Measurements from ENCODE around the gene NFKBIL1. TPM values are rescaled to one million over a fixed set of nuclear protein-coding genes. Genes with fewer than 3 reads are reported as not detected.
"Not testable (repeated sequence)": the region's sequence is repeated elsewhere in the genome, so short reads cannot be mapped to it uniquely, and the experiment has no call there.

Gene NFKBIL1
- total RNA-seq, 1 experiment from 2014 or later = 33.5 TPM

- Mint-ChIP-seq H3K27me3 (ENCODE audit: unreplicated experiment) (peaks cover 31% of the 10 kb centered on the region), H3K4me3 (ENCODE audit: low read depth, unreplicated experiment) (no peak overlapping the region), H3K4me1 (ENCODE audit: low read depth, unreplicated experiment) (no peaks in the 10 kb centered on the region), H3K9me3 (ENCODE audit: low read depth, unreplicated experiment) (no peaks in the 10 kb centered on the region), H3K36me3 (ENCODE audit: insufficient read depth, unreplicated experiment) (no peaks in the 10 kb centered on the region), H3K27ac (ENCODE audit: unreplicated experiment) (no peak overlapping the region)
- CTCF ChIA-PET = interaction anchor here (0.6 to 2.1 kb wide), 5 partner anchors 8 to 294 kb away, joined by 3 to 10 read pairs (median 4); no protein-coding TSS in a partner anchor
- no peak for DNase-seq
- no TSS peak for BruUV-seq (replicated peaks)
- no peak for TF ChIP-seq CTCF (IDR thresholded peaks at IDR 0.05; ENCODE audit: unreplicated experiment)
- intact Hi-C loops (cut with micrococcal nuclease; ENCODE audit: unreplicated experiment) = no loop called here
Measured at GRCh38 chr6:31587791-31588777, 40.7 kb downstream of the NFKBIL1 start.

GRCh38 chr6:31588871-31589650, 41.7 kb downstream of the NFKBIL1 start:
- H3K27me3 Mint-ChIP-seq (ENCODE audit: unreplicated experiment) = peaks cover 31% of the 10 kb centered on the region
- DNase-seq = no peak
- no peaks in the 10 kb centered on the region for H3K9me3 Mint-ChIP-seq (ENCODE audit: low read depth, unreplicated experiment)
- no peak for TF ChIP-seq CTCF (IDR thresholded peaks at IDR 0.05; ENCODE audit: unreplicated experiment)
- H3K4me1 Mint-ChIP-seq (ENCODE audit: low read depth, unreplicated experiment) = no peaks in the 10 kb centered on the region
- CTCF ChIA-PET = interaction anchor here (1.5 kb wide), 1 partner anchor 12 kb away, joined by 5 read pairs; no protein-coding TSS in a partner anchor
- no peak overlapping the region for H3K27ac Mint-ChIP-seq (ENCODE audit: unreplicated experiment)
- H3K4me3 Mint-ChIP-seq (ENCODE audit: low read depth, unreplicated experiment) = no peak overlapping the region
- no peaks in the 10 kb centered on the region for H3K36me3 Mint-ChIP-seq (ENCODE audit: insufficient read depth, unreplicated experiment)
- intact Hi-C loops (cut with micrococcal nuclease; ENCODE audit: unreplicated experiment) = no loop called here
- no TSS peak for BruUV-seq (replicated peaks)

GRCh38 chr6:31590691-31591090, 43.3 kb downstream of the NFKBIL1 start:
- H3K27ac Mint-ChIP-seq (ENCODE audit: unreplicated experiment) = not testable (repeated sequence)

GRCh38 chr6:31592396-31592771, 45.0 kb downstream of the NFKBIL1 start:
- H3K4me1 Mint-ChIP-seq (ENCODE audit: low read depth, unreplicated experiment) = no peaks in the 10 kb centered on the region
- H3K27ac Mint-ChIP-seq (ENCODE audit: unreplicated experiment) = no peak overlapping the region
- CTCF ChIA-PET = interaction anchor here (0.7 to 1.7 kb wide), 2 partner anchors 44 to 360 kb away, joined by 4 to 8 read pairs; partner anchors contain the start of gene NFKBIL1
- intact Hi-C loops (cut with micrococcal nuclease; ENCODE audit: unreplicated experiment) = no loop called here
- no TSS peak for BruUV-seq (replicated peaks)
- no peaks in the 10 kb centered on the region for H3K9me3 Mint-ChIP-seq (ENCODE audit: low read depth, unreplicated experiment)
- no peaks in the 10 kb centered on the region for H3K36me3 Mint-ChIP-seq (ENCODE audit: insufficient read depth, unreplicated experiment)
- no peak for DNase-seq
- H3K27me3 Mint-ChIP-seq (ENCODE audit: unreplicated experiment) = peaks cover 23% of the 10 kb centered on the region
- no peak overlapping the region for H3K4me3 Mint-ChIP-seq (ENCODE audit: low read depth, unreplicated experiment)
- TF ChIP-seq CTCF (IDR thresholded peaks at IDR 0.05; ENCODE audit: unreplicated experiment) = no peak

More at GRCh38 chr6:31590691-31591090, 43.3 kb downstream of the NFKBIL1 start:
- H3K9me3 Mint-ChIP-seq (ENCODE audit: low read depth, unreplicated experiment); H3K4me1 Mint-ChIP-seq (ENCODE audit: low read depth, unreplicated experiment); H3K4me3 Mint-ChIP-seq (ENCODE audit: low read depth, unreplicated experiment); H3K36me3 Mint-ChIP-seq (ENCODE audit: insufficient read depth, unreplicated experiment); BruUV-seq (replicated peaks); intact Hi-C loops (cut with micrococcal nuclease; ENCODE audit: unreplicated experiment); DNase-seq: not testable (repeated sequence)
- H3K27me3 Mint-ChIP-seq (ENCODE audit: unreplicated experiment) = peaks cover 31% of the 10 kb centered on the region
- CTCF ChIA-PET = interaction anchor here (1.5 kb wide), 1 partner anchor 14 kb away, joined by 5 read pairs; no protein-coding TSS in a partner anchor
